Measurements from ENCODE around the gene CTNNA1. TPM values are rescaled to one million over a fixed set of nuclear protein-coding genes. Genes with fewer than 3 reads are reported as not detected.

The CTNNA1 gene
- total and polyA plus RNA-seq, 9 of the 15 experiments (the other 6 are each of a cell fraction or from before 2014, with no cell fraction given) = 29.6 to 117 (median 89.1) TPM

GRCh38 chr5:138709202-138709601 is 44.0 kb upstream of the CTNNA1 start:
- no peaks in the 10 kb centered on the region for H3K36me3 ChIP-seq (ENCODE audit: control insufficient read depth, insufficient read depth, low read length)
- 35% methylated on average over 9 of the region's 9 CpGs for WGBS (ENCODE audit: insufficient coverage, low coverage, missing lambda C conversion rate)
- H3K27me3 ChIP-seq (ENCODE audit: control insufficient read depth in 2 of 2, insufficient read depth in 2 of 2, low read length in 2 of 2) = no peaks in the 10 kb centered on the region
- TF ChIP-seq, protein P1, sequence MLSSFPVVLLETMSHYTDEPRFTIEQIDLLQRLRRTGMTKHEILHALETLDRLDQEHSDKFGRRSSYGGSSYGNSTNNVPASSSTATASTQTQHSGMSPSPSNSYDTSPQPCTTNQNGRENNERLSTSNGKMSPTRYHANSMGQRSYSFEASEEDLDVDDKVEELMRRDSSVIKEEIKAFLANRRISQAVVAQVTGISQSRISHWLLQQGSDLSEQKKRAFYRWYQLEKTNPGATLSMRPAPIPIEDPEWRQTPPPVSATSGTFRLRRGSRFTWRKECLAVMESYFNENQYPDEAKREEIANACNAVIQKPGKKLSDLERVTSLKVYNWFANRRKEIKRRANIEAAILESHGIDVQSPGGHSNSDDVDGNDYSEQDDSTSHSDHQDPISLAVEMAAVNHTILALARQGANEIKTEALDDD (IDR thresholded peaks at IDR 0.05) = peak; percentile 45; the same call in 1 of the 2 replicates
- TF ChIP-seq ZNF507 (tag; conservative IDR thresholded peaks at IDR 0.05) = no peak
- H3K9ac ChIP-seq (ENCODE audit: insufficient read depth in 1 of 2, low read depth in 2 of 2, low read length in 2 of 2) = no peak overlapping the region
- ATAC-seq (0 out of 3 replicates have a peak, but pooled peaks have one; percentile 29), FAIRE-seq (no peak), DNase-seq (ENCODE audit: extremely low read depth in 1 of 4, low spot score in 3 of 4) (no peak)
- intact Hi-C loops (cut with micrococcal nuclease) = no loop called here
- ChIA-PET POLR2A (interaction anchor here (0.9 kb wide), 1 partner anchor 44 kb away, joined by 3 read pairs; the partner anchor contains the start of gene CTNNA1), CTCF (ENCODE audit: low intra/inter-chr PET ratio) (no interaction called here)
- H3K4me2 ChIP-seq (ENCODE audit: insufficient read depth, low read length) = no peak overlapping the region
- no peak overlapping the region for H3K4me3 ChIP-seq
- no peaks in the 10 kb centered on the region for H3K79me2 ChIP-seq (ENCODE audit: control insufficient read depth, insufficient read depth, low read length)
- H3K9me3 ChIP-seq (replicated peaks; ENCODE audit: control insufficient read depth, insufficient read depth, low read depth, low read length) = no peaks in the 10 kb centered on the region
- H3K9me1 ChIP-seq (ENCODE audit: control insufficient read depth, insufficient read depth, low read length) = no peaks in the 10 kb centered on the region
- no peaks in the 10 kb centered on the region for H4K20me1 ChIP-seq (replicated peaks; ENCODE audit: control insufficient read depth, insufficient read depth, low read length)
- no peak overlapping the region for H3K27ac ChIP-seq (ENCODE audit: extremely low read depth, low read depth, low read length)
- no peak overlapping the region for H2AFZ ChIP-seq (ENCODE audit: low read depth, low read length)
- in situ Hi-C loops (cut with MboI) = no loop called here
- peaks cover 3 to 10% of the 10 kb centered on the region in 2 experiments; a peak in 3 of 5 replicates for H3K4me1 ChIP-seq (replicated peaks in 1 of 2; ENCODE audit: control insufficient read depth in 2 of 2, insufficient read depth in 2 of 2, low read length in 2 of 2)
- no TSS peak for BruUV-seq (replicated peaks)

DNA sequence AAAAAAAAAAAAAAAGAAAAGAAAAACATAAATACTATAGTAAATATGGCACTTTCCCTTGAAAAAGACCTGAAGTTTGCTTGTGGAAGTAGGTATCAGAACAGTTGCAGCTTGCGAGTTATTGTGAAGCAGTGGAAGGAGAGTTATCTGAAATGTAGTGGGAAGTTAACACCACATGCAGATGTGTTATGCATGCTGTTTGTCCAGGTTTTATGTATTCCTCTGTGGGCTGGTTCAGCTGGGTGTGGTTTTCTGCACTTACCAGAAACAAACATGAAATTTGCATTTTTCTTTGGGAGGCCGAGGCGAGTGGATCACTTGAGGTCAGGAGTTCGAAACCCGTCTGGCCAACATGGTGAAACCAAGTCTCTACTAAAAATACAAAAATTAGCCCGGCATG is 42.1 kb upstream of the CTNNA1 start:
- ATAC-seq = no peak
- FAIRE-seq = no peak
- BruUV-seq (replicated peaks) = no TSS peak
- no peak overlapping the region for H3K9ac ChIP-seq (ENCODE audit: insufficient read depth in 1 of 2, low read depth in 2 of 2, low read length in 2 of 2)
- no peak overlapping the region for H3K27ac ChIP-seq (ENCODE audit: extremely low read depth, low read depth, low read length)
- in situ Hi-C loops (cut with MboI) = no loop called here
- no peak overlapping the region for H3K4me3 ChIP-seq
- CTCF ChIA-PET (ENCODE audit: low intra/inter-chr PET ratio) = no interaction called here
- intact Hi-C loops (cut with micrococcal nuclease) = no loop called here
- no peak overlapping the region for H3K4me2 ChIP-seq (ENCODE audit: insufficient read depth, low read length)
- 62% methylated on average over 6 of the region's 6 CpGs for WGBS (ENCODE audit: insufficient coverage, low coverage, missing lambda C conversion rate)
- H3K4me1 ChIP-seq (replicated peaks in 1 of 2; ENCODE audit: control insufficient read depth in 2 of 2, insufficient read depth in 2 of 2, low read length in 2 of 2) = peaks cover 0 to 4% of the 10 kb centered on the region in 2 experiments; a peak in 2 of 5 replicates
- H4K20me1 ChIP-seq (replicated peaks; ENCODE audit: control insufficient read depth, insufficient read depth, low read length) = no peaks in the 10 kb centered on the region
- no peaks in the 10 kb centered on the region for H3K36me3 ChIP-seq (ENCODE audit: control insufficient read depth, insufficient read depth, low read length)
- H3K9me1 ChIP-seq (ENCODE audit: control insufficient read depth, insufficient read depth, low read length) = no peaks in the 10 kb centered on the region
- no peaks in the 10 kb centered on the region for H3K27me3 ChIP-seq (ENCODE audit: control insufficient read depth in 2 of 2, insufficient read depth in 2 of 2, low read length in 2 of 2)
- H3K9me3 ChIP-seq (replicated peaks; ENCODE audit: control insufficient read depth, insufficient read depth, low read depth, low read length) = no peaks in the 10 kb centered on the region
- no peak overlapping the region for H2AFZ ChIP-seq (ENCODE audit: low read depth, low read length)
- H3K79me2 ChIP-seq (ENCODE audit: control insufficient read depth, insufficient read depth, low read length) = no peaks in the 10 kb centered on the region
- POLR2A ChIA-PET = interaction anchor here (1.1 kb wide), 1 partner anchor 9 kb away, joined by 3 read pairs; no protein-coding TSS in a partner anchor
- no peak for DNase-seq (ENCODE audit: extremely low read depth in 1 of 4, low spot score in 3 of 4)
- no peak for TF ChIP-seq GTF2E2 (tag; IDR thresholded peaks at IDR 0.05)
- TF ChIP-seq ESRRB (CRISPR knock-in tag; IDR thresholded peaks at IDR 0.05; ENCODE audit: borderline replicate concordance) = no peak
- no peak for TF ChIP-seq BCL6 (CRISPR knock-in tag; IDR thresholded peaks at IDR 0.05)
- TF ChIP-seq SETDB1 (IDR thresholded peaks at IDR 0.05; ENCODE audit: low read length) = no peak
- TF ChIP-seq MTA1 (IDR thresholded peaks at IDR 0.05; ENCODE audit: borderline replicate concordance) = no peak
- TF ChIP-seq MTF1 (CRISPR knock-in tag; IDR thresholded peaks at IDR 0.05; ENCODE audit: borderline replicate concordance) = no peak
- TF ChIP-seq XRCC3 (IDR thresholded peaks at IDR 0.05) = no peak
- no peak for TF ChIP-seq GMEB1 (CRISPR knock-in tag; IDR thresholded peaks at IDR 0.05)
- TF ChIP-seq SIN3A (IDR thresholded peaks at IDR 0.05; ENCODE audit: borderline replicate concordance in 2 of 2, control insufficient read depth in 1 of 2, low read depth in 2 of 2, low read length in 2 of 2) = no peak
- no peak for TF ChIP-seq NR4A1 (CRISPR knock-in tag; IDR thresholded peaks at IDR 0.05)
- no peak for TF ChIP-seq NR4A1 (tag; IDR thresholded peaks at IDR 0.05)
- no peak for TF ChIP-seq NBN (IDR thresholded peaks at IDR 0.05; ENCODE audit: low read depth)

Measured in K562 (cell line).